Measurements from ENCODE around the gene CADPS.

GRCh38 chr3:62373215-62373614 lies 502.0 kb downstream of the CADPS start, which contains the start of gene FEZF2:
- no peak for TF ChIP-seq EZH2phosphoT487 (IDR thresholded peaks at IDR 0.05; ENCODE audit: borderline replicate concordance, low read depth, low read length)
- no peak for TF ChIP-seq CTCF (conservative IDR thresholded peaks at IDR 0.05; ENCODE audit: low read length)

Data from OCI-LY7 (cell line).